Measurements from ENCODE around the gene EEF1AKMT2. TPM values are rescaled to one million over a fixed set of nuclear protein-coding genes. Genes with fewer than 3 reads are reported as not detected.

EEF1AKMT2 gene
- total RNA-seq, 1 donor from 2014 or later, result 41.0 TPM

DNA sequence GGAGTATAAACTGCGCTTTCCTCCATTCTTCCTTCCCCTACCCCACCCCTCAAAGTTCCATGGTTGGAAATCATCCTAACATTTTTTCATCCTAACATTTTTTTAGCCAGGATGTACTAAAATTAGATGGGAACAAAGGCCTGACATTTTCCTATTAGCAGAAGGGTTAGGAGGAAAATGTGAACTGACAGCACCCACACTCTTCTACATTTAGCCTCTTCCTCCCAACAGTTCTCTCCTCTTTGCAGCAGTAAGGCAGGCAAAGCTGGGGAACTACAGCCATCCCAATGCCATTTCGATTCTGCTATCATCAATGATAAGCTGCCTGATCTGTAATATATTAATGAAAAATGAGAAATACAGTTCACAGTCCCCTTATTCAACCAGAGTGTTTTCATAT, 36.1 kb downstream of the EEF1AKMT2 start:
- H3K9ac ChIP-seq, result no peak overlapping the region
- Mint-ChIP-seq H3K9me3 (no peaks in the 10 kb centered on the region), H3K4me3 (no peak overlapping the region), H3K27ac (no peak overlapping the region), H3K4me1 (peaks cover 12% of the 10 kb centered on the region), H3K27me3 (ENCODE audit: insufficient read depth, low read depth) (no peaks in the 10 kb centered on the region), H3K36me3 (peaks cover 18% of the 10 kb centered on the region)
- H4K20me1 ChIP-seq (ENCODE audit: low read depth), result no peaks in the 10 kb centered on the region
- H3K9me3 ChIP-seq (ENCODE audit: low read depth), result no peaks in the 10 kb centered on the region
- H2AFZ ChIP-seq (replicated peaks), result no peak overlapping the region
- no peak for DNase-seq (ENCODE audit: low spot score)
- no peaks in the 10 kb centered on the region for H3K79me2 ChIP-seq (ENCODE audit: low read depth)
- peaks cover 21% of the 10 kb centered on the region for H3K36me3 ChIP-seq
- no peaks in the 10 kb centered on the region for H3K4me1 ChIP-seq
- no peak overlapping the region for H3K27ac ChIP-seq
- no peak overlapping the region for H3K4me2 ChIP-seq
- no peak overlapping the region for H3K4me3 ChIP-seq
- TF ChIP-seq EZH2 (IDR thresholded peaks at IDR 0.05), result no peak
- TF ChIP-seq, protein P1, sequence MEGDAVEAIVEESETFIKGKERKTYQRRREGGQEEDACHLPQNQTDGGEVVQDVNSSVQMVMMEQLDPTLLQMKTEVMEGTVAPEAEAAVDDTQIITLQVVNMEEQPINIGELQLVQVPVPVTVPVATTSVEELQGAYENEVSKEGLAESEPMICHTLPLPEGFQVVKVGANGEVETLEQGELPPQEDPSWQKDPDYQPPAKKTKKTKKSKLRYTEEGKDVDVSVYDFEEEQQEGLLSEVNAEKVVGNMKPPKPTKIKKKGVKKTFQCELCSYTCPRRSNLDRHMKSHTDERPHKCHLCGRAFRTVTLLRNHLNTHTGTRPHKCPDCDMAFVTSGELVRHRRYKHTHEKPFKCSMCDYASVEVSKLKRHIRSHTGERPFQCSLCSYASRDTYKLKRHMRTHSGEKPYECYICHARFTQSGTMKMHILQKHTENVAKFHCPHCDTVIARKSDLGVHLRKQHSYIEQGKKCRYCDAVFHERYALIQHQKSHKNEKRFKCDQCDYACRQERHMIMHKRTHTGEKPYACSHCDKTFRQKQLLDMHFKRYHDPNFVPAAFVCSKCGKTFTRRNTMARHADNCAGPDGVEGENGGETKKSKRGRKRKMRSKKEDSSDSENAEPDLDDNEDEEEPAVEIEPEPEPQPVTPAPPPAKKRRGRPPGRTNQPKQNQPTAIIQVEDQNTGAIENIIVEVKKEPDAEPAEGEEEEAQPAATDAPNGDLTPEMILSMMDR (IDR thresholded peaks at IDR 0.05), result no peak
- TF ChIP-seq EZH2phosphoT487 (IDR thresholded peaks at IDR 0.05), result no peak
- no peaks in the 10 kb centered on the region for H3F3A ChIP-seq (ENCODE audit: low read depth)
- H3K27me3 ChIP-seq, result no peaks in the 10 kb centered on the region

DNA sequence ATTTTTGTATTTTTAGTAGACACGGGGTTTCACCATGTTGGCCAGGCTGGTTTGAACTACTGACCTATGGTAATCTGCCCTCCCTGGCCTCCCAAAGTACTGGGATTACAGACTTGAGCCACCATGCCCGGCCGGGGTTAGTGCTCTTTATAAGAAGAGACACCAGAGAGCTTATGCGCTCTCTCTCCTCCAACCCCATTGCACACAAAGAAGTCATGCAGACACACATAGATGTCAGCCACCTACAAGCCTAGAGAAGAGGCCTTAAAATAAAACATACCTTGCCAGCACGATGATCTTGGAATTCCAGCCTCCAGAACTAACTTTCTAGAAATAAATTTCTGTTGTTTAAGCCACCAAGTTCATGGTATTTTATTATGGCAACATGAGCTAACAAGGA, 37.5 kb downstream of the EEF1AKMT2 start:
- no peak overlapping the region for H3K4me2 ChIP-seq
- no peak overlapping the region for H3K27ac Mint-ChIP-seq
- no peak for TF ChIP-seq EZH2 (IDR thresholded peaks at IDR 0.05)
- TF ChIP-seq EZH2phosphoT487 (IDR thresholded peaks at IDR 0.05), result no peak
- TF ChIP-seq, protein P1 (IDR thresholded peaks at IDR 0.05), result no peak
- no peaks in the 10 kb centered on the region for H3K4me1 ChIP-seq
- no peak for DNase-seq (ENCODE audit: low spot score)
- no peak overlapping the region for H3K9ac ChIP-seq
- H3K79me2 ChIP-seq (ENCODE audit: low read depth), result no peaks in the 10 kb centered on the region
- peaks cover 12% of the 10 kb centered on the region for H3K4me1 Mint-ChIP-seq
- H3K4me3 Mint-ChIP-seq, result no peak overlapping the region
- H3K27me3 Mint-ChIP-seq (ENCODE audit: insufficient read depth, low read depth), result no peaks in the 10 kb centered on the region
- H3K36me3 Mint-ChIP-seq, result peaks cover 10% of the 10 kb centered on the region
- no peaks in the 10 kb centered on the region for H4K20me1 ChIP-seq (ENCODE audit: low read depth)
- H3K27me3 ChIP-seq, result no peaks in the 10 kb centered on the region
- no peak overlapping the region for H3K27ac ChIP-seq
- no peak overlapping the region for H3K4me3 ChIP-seq
- H3F3A ChIP-seq (ENCODE audit: low read depth), result no peaks in the 10 kb centered on the region
- no peaks in the 10 kb centered on the region for H3K9me3 Mint-ChIP-seq
- H3K9me3 ChIP-seq (ENCODE audit: low read depth), result no peaks in the 10 kb centered on the region
- H2AFZ ChIP-seq (replicated peaks), result no peak overlapping the region
- H3K36me3 ChIP-seq, result peaks cover 15% of the 10 kb centered on the region

DNA sequence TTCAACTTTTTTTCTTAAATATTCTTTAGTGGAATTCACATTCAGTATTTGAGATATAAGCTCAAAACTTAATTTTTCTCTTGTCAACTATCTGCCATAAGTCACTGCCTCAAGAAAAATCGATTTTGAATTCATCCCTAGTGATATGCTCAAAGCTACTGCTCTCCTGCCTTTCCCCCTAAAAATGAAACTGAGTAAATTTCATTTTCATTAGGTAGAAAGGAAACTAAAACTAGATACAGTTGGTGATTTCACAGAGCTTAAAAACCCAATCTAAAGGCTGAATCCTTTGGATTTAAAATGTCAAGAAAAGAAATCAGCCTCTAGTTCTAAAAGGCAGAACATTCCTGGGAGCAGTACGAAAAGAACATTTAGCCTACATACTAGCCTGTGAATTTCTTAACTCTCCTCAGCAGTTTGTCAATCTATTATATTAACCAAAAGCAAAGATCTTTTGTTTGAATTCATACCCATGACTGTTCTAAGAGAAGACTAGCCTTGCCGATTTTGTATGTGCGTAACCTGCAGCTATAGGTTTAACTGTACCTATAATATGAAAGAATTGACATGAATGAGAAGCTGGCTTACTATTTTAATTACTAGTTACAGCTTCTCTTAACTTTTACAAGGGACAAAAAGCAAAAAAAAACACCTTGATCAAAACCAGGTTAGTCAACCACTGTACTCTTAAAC, 42.6 kb downstream of the EEF1AKMT2 start:
- peaks cover 17% of the 10 kb centered on the region for H3K4me1 Mint-ChIP-seq
- Histone ChIP-seq H3F3A (ENCODE audit: low read depth) (peaks cover 28% of the 10 kb centered on the region), H3K36me3 (no peaks in the 10 kb centered on the region), H3K4me2 (no peak overlapping the region), H3K4me3 (no peak overlapping the region), H3K27ac (no peak overlapping the region), H3K9me3 (ENCODE audit: low read depth) (no peaks in the 10 kb centered on the region), H4K20me1 (ENCODE audit: low read depth) (peaks cover 17% of the 10 kb centered on the region), H3K79me2 (ENCODE audit: low read depth) (no peaks in the 10 kb centered on the region), H3K4me1 (peaks cover 13% of the 10 kb centered on the region), H3K27me3 (no peaks in the 10 kb centered on the region), H3K9ac (no peak overlapping the region), H2AFZ (replicated peaks) (no peak overlapping the region)
- TF ChIP-seq, protein P1 (IDR thresholded peaks at IDR 0.05), result no peak
- no peak for TF ChIP-seq EZH2 (IDR thresholded peaks at IDR 0.05)
- no peak for TF ChIP-seq EZH2phosphoT487 (IDR thresholded peaks at IDR 0.05)
- no peaks in the 10 kb centered on the region for H3K9me3 Mint-ChIP-seq
- H3K4me3 Mint-ChIP-seq, result no peak overlapping the region
- no peaks in the 10 kb centered on the region for H3K27me3 Mint-ChIP-seq (ENCODE audit: insufficient read depth, low read depth)
- H3K36me3 Mint-ChIP-seq, result peaks cover 1% of the 10 kb centered on the region
- no peak overlapping the region for H3K27ac Mint-ChIP-seq
- DNase-seq (ENCODE audit: low spot score), result no peak

Data from neural progenitor cell (in vitro differentiated cells).